NCI-H1092 (cell line): ENCODE results near the gene FBXO44.
A peak's percentile ranks its signal among the peaks of the same experiment; 100 is the strongest.

Experiments
- DNase-seq: peaks from one replicate; lab custom pipeline; 2025; lab: John Stamatoyannopoulos, UW

FBXO44 gene

GRCh38 chr1:11659748-11660147, 5.1 kb downstream of the FBXO44 start:
- no peak for DNase-seq

GRCh38 chr1:11661103-11661502, 6.4 kb downstream of the FBXO44 start:
- DNase-seq = no peak

- peak; percentile 36 for DNase-seq
These were observed 9.8 kb downstream of the FBXO44 start for GRCh38 chr1:11664336-11665065.

- no peak for DNase-seq
These were observed 13.8 kb downstream of the FBXO44 start for GRCh38 chr1:11668516-11668915.

GRCh38 chr1:11670747-11671146, 16.1 kb downstream of the FBXO44 start:
- no peak for DNase-seq

- no peak for DNase-seq
These were observed 16.5 kb downstream of the FBXO44 start for GRCh38 chr1:11671205-11671543.

- DNase-seq = no peak
These were observed 17.0 kb downstream of the FBXO44 start for GRCh38 chr1:11671544-11672286.

- DNase-seq = no peak
These were observed 18.6 kb downstream of the FBXO44 start for GRCh38 chr1:11673089-11673769.

- DNase-seq = no peak
These were observed 19.8 kb downstream of the FBXO44 start for GRCh38 chr1:11674488-11674887.

GRCh38 chr1:11675325-11675724, 20.6 kb downstream of the FBXO44 start:
- DNase-seq = no peak

GRCh38 chr1:11676386-11677103, 21.9 kb downstream of the FBXO44 start:
- DNase-seq = no peak

- DNase-seq = no peak
These were observed 23.8 kb downstream of the FBXO44 start for GRCh38 chr1:11678442-11678841.

- DNase-seq = no peak
These were observed 25.8 kb downstream of the FBXO44 start for GRCh38 chr1:11680270-11681070.

- peak; percentile 81 for DNase-seq
These were observed 26.5 kb downstream of the FBXO44 start, which contains the start of gene MAD2L2 for GRCh38 chr1:11681071-11681771. Gene MAD2L2, minus strand, starts transcription at chr1:11681148. Its CDS starts 547 bp downstream, at chr1:11680601.

- DNase-seq = no peak
These were observed 27.7 kb downstream of the FBXO44 start for GRCh38 chr1:11682287-11682771.

- DNase-seq = no peak
These were observed 28.1 kb downstream of the FBXO44 start for GRCh38 chr1:11682799-11683198.

GRCh38 chr1:11684070-11684469, 29.4 kb downstream of the FBXO44 start:
- DNase-seq = no peak

GRCh38 chr1:11685210-11685752, 30.6 kb downstream of the FBXO44 start:
- DNase-seq = no peak

GRCh38 chr1:11688506-11688905, 33.8 kb downstream of the FBXO44 start:
- no peak for DNase-seq
